GM03348 (cell line): Measurements from ENCODE around the gene ADARB1.
"Not testable (repeated sequence)": the region's sequence is repeated elsewhere in the genome, so short reads cannot be mapped to it uniquely, and the experiment has no call there.

Experiments
- DNase-seq: peaks from one replicate; pipeline ENCODE4 v3.0.0; 2012; ENCODE audit warnings: low spot score

Gene ADARB1, protein sequence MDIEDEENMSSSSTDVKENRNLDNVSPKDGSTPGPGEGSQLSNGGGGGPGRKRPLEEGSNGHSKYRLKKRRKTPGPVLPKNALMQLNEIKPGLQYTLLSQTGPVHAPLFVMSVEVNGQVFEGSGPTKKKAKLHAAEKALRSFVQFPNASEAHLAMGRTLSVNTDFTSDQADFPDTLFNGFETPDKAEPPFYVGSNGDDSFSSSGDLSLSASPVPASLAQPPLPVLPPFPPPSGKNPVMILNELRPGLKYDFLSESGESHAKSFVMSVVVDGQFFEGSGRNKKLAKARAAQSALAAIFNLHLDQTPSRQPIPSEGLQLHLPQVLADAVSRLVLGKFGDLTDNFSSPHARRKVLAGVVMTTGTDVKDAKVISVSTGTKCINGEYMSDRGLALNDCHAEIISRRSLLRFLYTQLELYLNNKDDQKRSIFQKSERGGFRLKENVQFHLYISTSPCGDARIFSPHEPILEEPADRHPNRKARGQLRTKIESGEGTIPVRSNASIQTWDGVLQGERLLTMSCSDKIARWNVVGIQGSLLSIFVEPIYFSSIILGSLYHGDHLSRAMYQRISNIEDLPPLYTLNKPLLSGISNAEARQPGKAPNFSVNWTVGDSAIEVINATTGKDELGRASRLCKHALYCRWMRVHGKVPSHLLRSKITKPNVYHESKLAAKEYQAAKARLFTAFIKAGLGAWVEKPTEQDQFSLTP

DNA sequence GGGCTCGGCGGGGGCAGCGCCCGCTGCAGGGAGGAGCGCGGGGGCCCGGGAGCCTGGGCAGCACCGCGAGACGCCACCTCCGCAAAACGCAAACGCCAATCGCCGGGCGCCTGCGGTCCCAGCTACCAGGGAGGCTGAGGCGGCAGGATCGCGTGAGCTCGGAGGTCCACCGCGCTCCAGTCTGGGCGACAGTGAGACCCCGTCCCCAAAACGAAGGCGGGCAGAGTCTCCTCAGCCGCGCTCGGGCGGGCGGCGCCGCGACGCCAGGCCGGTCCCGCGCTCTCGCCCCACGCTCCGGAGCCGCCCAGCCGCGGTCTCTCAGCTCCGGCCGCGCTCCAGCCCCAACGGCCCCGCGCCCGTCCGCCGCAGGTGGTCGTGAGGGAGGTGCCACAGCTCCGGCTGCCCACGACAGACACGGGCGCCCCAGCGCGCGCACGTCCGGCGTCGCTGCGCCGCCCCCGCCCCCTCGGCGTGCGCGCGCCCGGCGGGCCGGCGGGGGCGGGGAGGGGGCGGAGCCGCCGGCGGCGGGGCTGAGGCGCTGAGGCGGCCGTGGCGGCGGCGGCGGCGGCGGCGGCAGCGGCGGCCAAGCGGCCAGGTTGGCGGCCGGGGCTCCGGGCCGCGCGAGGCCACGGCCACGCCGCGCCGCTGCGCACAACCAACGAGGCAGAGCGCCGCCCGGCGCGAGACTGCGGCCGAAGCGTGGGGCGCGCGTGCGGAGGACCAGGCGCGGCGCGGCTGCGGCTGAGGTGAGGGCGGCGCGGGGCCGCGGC lies at the start of gene ADARB1:
Gene ADARB1 (plus strand): TSS at position 533 of the 770 bp plus-strand sequence. CDS start 97,077 bp downstream, outside the sequence.
- peak; percentile 98 for DNase-seq

DNA sequence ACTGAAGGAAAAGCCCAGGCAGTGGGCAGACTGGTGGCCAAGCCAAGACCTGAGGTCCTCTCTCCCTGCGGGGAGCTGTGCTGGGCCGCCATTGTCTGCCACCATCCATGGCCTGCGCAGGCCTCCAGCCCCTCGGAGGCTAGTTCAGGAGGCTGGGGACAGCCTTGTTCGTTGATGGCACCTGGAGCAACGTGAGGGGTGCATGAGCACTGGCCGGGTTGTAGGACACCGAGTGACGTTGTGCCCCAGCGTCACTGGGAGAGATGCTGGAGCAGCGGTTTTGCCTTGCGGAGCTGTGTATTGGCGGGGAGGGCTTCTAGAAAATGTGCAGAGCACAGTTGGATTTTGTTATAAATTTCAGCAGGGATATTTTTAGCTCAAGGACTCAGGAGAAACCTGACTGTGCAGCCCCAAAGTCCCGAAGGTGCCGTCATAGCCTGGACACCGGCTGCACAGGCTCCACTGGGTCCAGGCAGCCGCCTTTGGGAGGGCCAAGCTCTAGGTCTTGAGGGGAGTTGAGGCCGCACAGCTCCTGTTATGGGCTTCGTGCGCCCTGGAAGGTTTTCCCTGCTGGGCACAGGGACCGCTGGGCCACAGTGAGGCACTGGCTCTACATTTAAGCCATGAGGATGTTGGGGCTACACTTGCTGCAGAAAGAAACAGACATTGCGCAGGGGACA lies 48.2 kb upstream of the ADARB1 start:
- DNase-seq: no peak

DNA sequence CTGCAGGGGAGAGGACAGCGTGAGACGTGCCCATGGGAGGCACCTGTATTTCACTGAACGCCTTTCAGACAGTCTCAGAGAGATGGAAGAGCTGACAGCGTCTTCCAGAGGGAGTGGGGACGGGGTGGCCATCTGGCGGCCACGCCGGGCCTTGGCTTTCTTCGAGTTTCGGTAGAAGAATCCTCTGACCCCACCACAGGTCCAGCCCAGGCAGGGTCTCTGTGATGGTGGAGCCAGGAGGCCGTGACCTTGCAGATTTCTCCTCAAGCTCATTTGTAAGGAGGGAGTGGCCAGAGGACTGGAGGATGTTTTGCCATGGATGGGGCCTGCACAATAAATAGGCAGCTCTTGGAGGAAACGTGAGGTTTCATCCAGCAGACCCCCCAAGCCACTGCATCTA lies 47.6 kb upstream of the ADARB1 start:
- no peak for DNase-seq

DNA sequence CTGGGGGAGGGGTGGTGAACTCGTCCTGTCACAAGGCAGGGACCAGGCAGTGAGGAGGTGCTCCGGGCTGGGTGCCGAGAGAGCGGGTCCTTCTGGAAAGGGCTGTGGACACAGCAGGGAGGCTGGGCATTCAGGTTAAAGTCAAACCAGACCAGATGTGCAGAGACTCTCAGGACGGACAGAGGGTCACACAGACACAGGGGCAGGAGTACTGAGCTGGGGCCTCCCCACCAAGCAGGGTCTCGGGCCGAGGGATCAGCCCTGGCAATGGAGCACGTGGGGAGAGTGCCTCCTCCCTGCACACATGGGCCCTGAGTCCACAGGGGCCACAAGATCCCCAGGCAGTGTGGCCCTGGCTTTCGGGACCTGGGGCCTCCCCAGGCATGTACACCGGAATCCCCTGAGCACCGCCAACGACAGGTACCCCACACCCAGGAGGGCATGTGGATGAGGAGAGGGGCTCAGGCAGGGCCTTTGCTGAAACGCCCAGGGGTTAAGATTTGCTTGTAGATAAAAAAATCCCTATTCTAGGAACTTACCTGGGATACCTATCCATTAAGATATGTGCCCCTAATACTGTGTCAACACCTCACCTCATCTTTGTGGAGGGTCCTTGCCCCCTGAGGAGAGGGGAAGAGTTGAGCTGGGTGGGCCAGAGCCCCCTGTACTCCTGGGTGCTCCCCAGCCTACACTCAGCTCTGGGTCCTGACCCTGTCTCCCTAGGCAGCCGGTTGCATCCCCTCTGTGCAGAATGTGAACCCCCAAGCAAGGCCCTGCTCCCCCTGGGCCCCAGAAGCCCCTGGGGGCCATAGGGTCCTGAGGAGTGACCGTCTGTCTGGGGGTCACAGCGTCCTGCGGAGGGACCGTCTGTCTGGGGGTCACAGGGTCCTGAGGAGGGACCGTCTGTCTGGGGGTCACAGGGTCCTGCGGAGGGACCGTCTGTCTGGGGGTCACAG lies 46.9 kb upstream of the ADARB1 start:
- no peak for DNase-seq

DNA sequence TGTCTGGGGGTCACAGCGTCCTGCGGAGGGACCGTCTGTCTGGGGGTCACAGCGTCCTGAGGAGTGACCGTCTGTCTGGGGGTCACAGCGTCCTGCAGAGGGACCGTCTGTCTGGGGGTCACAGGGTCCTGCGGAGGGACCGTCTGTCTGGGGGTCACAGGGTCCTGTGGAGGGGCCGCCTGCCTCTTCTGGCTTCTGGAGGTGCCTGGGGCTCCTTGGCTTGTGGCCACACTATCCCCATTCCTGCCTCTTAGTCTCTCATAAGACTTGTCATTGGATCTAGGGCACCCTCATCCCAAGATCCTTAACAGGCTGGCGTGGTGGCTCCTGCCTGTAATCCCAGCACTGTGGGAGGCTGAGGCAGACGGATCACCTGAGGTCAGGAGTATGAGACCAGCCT lies 45.7 kb upstream of the ADARB1 start:
- DNase-seq: not testable (repeated sequence)

DNA sequence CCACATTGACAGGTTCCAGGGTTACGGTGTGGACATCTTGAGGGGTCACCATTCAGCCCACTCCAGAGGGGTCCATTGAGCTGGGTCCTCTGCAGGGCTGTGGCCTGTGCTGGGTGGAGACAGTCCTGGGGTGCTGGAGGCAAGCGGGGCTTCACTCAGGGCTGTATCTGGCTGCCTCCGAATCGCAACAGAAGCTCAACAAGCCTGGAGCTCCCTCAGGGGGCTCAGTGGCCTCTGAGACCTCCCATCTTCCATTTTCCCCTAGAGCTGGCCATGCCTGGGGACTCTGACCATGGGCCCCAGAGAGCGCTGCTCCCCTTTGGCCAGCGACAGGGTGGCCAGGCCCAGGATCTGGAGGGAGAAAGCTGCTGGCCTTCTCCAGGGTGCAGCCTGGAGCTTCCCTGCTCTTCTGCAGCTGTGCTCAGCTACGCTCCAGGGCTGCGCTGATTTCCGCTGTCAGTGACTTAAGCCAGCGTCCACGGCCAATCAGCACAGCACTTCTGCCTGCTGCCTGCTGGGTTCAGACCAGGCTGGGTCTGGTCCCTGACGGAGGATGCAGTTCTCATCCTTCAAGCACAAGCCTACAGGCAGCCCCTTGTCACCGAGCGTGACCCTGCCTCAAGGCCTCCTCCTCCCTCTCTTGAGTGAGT lies 45.0 kb upstream of the ADARB1 start:
- DNase-seq: peak; percentile 62

DNA sequence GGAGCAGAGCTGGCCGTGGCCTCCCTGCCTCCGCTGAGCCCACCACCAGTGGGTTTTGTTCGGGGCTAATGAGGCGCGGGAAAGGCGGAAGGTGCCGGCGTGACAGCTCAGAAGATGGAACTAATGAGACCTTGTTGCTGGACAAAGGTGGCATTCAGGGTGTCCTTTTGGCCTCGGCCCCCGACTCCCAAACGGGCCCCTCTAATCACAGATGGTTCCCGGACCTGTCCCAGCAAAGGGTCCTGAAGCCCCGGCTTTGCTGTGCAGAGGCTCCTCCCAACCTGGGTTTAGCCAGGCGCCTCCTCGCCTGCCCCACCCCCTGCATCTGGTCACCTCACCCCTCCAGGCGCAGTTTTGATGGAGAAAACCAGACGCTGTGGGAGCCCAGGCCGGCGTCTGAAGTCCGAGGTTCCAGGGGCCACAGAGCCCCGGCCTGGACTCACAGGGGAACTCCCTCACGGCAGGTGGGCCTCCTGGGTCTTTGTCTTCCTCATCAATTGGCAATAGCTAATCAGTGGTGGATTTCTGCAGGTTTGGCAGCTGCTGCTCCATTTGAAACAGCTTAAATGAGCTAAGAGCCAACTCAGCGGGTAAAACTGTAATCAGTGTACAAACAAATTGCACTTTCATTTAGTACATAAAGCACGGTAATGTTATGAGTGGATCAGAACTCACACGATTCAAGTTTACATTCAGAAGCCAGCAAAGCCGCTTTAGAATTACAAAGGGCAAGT lies 44.3 kb upstream of the ADARB1 start:
- no peak for DNase-seq

DNA sequence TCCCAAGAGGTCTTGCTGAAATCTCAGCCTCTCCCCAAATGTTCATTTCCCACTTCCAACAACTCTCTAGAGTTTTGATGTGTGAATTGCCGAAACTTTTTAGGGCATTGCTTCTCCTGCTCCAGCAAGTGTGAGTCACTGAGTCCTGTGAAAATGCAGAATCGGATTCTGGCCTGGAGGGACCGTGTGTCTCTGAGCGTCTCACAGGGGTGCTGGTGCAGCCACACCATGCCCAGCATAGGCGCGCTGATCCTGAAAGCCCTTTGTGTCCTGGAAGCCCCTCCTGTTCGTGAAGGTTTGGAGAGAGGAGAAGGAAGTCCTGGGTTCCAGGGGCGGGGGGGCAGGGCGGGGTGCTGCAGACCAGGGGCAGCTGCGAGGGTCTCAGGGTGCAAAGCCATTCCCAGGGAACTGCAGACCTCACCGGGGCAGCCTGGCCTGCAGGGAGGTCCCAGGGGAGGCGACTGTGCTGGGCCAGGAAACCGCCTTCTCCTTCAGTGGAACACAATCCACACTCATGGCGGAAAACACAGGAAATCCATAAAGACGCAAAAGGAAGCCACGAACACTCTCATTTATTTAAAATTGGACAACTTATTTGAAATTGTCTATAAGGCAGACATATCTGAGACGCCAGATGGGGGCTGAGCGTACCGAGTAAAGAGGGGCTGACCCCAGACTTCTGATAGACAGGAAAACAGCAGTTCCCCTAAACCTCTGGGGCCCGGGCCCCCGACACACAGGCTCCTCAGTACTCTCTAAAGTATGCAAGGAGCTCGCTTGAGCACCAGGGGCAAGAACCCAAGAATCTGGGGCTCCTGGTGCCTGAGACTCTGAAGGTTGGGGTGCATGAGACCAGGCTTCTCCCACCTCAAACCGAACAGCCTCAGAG lies 43.5 kb upstream of the ADARB1 start:
- DNase-seq: peak; percentile 65

DNA sequence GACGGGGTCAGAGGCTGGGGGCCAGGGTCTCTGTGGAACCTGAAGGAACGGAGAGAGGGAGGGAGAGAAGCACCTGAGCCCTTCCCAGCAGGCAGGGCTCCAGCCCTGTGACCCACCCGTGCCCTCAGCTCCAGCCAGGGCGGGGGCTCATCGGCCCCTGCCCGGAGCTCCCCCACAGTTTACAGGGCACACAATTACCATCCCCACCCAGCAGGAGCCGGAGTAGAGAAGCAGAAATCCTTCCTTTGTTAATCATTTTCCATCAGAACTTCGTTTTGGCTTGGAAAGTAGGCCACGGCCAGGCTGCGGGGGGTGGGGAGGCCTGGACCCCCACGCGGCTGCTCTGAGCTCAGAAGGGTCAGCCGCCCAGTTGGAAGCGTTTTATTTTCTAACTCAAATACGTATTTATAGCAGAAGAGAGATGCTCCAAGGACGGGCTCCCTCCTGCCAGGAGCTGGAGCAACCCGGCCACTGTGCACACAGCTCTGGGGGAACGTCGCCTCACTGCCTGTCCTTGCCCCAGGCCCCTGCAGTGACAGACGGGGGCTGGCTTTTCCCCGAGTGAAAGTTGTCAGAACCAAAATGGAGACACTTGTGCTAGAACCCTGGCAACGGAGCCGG lies 42.7 kb upstream of the ADARB1 start:
- DNase-seq: no peak

DNA sequence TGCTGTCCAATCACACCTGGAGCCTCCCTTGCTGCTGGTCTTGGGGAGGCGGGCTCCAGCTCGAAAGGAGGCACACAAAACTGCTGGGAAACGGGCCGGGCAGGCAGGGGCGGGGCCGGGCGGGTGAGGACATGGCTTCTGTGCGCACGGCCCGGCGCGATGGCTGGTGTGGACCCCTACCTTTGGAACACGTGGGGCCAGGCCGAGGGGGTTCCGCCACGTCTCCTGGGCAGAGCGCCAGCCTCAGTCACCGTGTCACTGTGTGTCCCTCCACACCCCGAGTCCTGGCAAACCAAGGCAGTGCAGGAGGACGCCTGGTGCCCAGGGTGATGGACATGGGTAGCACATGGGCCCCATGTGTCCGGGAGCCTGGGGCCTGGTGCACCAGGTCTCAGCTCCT lies 42.0 kb upstream of the ADARB1 start:
- no peak for DNase-seq

DNA sequence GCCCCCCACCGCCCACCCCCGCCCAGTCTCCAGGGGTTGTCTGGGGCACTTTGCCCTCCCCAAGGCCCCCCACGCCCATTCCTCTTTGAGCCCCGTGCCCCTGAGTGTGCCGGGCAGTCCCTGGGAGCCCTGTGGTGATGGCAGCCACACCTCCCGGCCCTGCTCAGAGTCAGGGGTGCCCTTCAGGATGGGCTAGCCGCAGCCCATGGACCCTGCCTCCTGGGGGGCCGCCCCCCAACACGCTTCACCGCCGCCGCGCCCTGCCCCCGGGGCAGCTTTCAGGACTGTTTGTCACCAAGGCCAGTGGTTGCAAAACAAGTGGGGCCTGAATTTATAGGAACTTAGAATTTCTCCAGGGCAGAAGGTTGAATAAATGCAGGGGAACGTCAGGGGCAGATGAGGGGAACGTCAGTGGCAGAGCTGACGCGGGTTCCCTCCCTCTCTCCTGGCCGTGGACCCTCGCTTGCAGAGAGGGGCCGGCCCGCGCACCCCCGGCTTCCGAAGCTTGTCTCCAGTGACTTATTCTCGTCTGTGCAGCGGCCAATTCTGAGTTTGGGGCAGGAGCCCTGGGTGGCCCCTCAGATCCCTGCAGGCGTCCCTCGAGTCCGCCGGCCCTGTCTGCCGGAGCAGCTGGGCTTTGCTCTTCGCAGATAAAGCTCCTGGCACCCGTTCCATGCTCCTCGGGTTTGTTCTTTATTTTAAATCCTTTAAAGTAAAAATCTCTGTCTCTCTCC lies 41.2 kb upstream of the ADARB1 start:
- no peak for DNase-seq

DNA sequence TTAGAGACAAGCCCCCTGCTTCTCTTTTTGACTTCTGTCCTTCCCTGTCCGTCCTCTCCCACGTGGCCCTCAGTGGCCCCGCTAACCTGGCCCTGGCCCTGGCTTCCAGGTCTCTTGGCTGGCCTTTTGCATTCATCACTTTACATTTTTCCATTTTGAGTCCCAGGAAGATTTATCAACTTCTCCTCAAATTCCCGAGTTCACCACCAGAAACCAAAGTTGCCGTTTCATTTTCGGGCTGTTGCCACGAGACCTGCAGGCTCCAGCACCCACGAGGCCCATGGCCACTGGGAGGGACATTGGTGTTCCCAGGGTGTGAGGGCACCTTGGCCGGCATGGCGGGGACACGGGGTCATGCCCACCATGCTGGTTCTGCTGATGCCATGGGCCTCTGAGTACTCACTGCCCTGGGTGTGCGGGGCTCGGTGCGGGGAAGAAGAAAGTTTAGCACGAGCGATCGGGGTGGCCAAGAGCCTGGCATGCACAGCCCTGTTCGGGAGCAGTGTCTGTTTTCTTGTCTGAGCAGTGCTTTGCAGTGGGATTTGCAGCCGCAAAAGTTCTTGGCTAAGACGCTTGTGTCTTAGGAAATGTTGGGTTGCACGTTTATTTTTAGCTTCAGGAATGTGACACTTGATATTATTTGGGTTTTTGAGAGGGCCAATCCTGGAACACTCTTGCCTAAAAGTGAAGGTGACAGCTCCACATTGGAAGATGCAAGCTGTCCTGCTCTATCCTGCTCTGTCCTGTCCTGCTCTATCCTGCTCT lies 40.4 kb upstream of the ADARB1 start:
- peak; percentile 85 for DNase-seq

DNA sequence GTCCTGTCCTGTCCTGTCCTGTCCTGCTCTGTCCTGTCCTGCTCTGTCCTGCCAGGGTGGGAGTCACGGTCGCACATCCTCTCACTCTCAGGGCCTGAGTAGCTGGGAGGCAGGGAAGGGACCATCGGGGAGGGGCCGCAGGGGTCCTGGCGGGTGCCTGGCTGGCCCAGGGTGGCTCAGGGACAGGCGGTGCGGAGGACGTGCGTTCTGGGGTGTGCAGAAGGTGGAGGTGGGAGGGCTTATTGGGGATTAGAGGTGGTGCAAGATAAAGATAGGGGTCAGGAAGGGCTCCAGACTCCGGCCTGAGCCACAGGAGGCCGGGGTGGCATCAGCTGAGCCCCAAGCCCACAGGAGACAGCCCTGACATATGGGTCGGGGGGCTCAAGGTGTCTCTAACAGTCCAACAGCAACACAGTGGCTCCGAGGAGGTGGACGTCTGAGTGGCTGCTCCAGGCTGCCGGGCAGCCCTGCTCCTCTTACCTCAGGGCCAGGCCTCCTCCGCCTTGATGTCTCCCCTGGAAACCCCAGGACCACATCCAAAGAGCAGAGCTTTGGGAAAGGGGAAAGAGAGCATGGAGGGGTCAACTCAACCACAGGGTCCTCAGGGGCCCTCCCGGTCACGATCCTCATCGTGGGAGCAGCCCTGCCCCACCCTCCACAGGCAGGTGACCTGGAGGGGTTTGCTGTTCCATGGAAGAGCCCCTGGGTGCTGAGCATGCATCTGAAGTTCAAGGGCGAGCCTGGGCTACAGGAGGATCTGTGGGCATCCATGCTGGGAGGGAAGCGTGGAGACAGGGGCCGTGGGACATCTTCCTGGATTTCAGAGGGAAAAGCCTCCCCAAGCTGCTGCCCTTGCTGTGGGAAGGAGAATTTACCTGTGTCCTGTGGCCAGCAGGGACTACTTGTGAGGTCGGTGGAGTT lies 39.6 kb upstream of the ADARB1 start:
- DNase-seq: no peak

DNA sequence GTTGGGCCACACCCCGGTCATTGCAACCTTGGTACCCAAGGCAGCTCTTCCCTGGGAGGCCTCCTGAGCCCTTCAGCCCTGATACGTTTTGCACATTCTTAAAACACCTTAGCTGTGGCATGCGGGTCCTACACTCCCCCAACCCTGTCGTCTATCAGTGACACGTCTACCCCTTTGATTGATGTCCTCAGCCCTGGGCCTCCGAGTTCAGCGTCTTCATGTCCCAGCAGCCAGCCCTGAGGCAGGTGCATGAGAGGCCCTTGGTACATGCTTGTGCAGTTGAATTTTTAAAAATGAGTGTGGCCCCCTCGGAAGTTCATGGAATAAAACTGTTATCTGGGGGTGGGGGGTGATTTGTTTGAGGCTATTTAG lies 38.9 kb upstream of the ADARB1 start:
- DNase-seq: no peak

DNA sequence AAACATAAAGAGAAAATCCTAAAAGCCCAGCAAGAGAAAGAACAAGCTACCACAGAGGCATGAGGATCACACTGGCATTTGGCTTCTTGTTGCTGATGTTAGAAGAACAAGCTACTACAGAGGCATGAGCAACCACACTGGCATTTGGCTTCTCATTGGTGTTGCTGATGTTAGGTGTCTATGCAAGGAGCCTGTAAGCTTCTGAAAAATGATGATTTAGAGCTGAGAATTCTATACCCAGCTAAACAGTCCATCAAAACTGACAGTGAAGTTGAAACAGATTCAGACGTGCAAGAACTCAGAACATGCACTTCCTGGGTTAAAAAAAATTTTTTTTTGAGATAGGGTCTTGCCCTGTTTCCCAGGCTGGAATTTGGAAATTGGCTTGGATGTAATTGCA lies 37.8 kb upstream of the ADARB1 start:
- DNase-seq: no peak

DNA sequence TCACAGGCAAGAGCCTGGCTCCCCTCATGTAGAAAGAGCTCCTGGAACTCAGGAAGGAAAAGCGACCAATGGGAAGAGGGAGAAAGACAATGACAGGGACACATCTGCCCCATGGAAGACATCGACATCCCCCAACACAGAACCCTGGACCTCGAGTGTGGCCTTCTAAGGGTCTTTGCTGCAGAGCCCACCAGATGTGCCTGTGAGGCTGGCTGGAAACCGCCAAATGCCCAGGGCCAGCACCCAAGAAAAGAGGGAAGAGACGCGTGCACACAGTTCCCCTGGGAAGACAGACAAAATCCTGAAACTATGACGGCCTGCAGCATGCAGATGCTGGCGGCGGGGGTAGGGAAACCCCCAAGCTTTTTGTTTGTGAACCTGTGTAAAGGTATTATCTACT lies 36.4 kb upstream of the ADARB1 start:
- no peak for DNase-seq
